ENCODE data around the gene KCNQ1. TPM values are rescaled to one million over a fixed set of nuclear protein-coding genes. Genes with fewer than 3 reads are reported as not detected.

KCNQ1 gene
- total RNA-seq, 1 donor from 2014 or later: 6.4 TPM

- intact Hi-C loops (cut with micrococcal nuclease): no loop called here
- Mint-ChIP-seq H3K27ac (no peak overlapping the region), H3K4me1 (no peaks in the 10 kb centered on the region), H3K4me3 (no peak overlapping the region), H3K9me3 (no peaks in the 10 kb centered on the region), H3K27me3 (no peaks in the 10 kb centered on the region), H3K36me3 (ENCODE audit: low read depth) (no peaks in the 10 kb centered on the region)
- DNase-seq: no peak
Observed at GRCh38 chr11:2425506-2425905, 19.3 kb upstream of the KCNQ1 start.

DNA sequence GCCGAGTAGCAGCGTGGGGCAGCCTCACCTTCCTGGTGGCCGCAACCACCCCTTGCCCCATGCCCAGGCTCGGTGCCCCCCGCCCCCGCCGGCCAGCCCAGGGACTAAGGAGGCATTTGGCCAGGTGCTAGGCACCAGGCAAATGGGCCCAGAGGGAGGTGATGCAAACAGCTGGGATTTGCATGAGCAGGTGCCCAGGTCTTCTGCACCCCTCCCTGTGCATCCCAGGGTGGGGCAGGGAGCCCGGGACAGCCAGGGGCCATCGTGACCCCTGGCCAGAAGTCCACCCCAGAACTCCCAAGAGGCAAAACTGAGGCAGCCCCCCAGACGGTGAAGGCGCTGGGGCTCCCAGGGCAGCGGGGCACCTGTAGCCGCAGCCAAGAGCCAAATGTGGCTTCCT lies 18.6 kb upstream of the KCNQ1 start:
- H3K4me1 Mint-ChIP-seq: no peaks in the 10 kb centered on the region
- H3K4me3 Mint-ChIP-seq: no peak overlapping the region
- DNase-seq: no peak
- no peaks in the 10 kb centered on the region for H3K27me3 Mint-ChIP-seq
- intact Hi-C loops (cut with micrococcal nuclease): no loop called here
- no peaks in the 10 kb centered on the region for H3K36me3 Mint-ChIP-seq (ENCODE audit: low read depth)
- H3K9me3 Mint-ChIP-seq: no peaks in the 10 kb centered on the region
- no peak overlapping the region for H3K27ac Mint-ChIP-seq

- intact Hi-C loops (cut with micrococcal nuclease): no loop called here
- H3K4me3 Mint-ChIP-seq: no peak overlapping the region
- H3K27me3 Mint-ChIP-seq: no peaks in the 10 kb centered on the region
- no peak overlapping the region for H3K27ac Mint-ChIP-seq
- no peaks in the 10 kb centered on the region for H3K4me1 Mint-ChIP-seq
- H3K9me3 Mint-ChIP-seq: no peaks in the 10 kb centered on the region
- DNase-seq: no peak
- H3K36me3 Mint-ChIP-seq (ENCODE audit: low read depth): no peaks in the 10 kb centered on the region
Observed at GRCh38 chr11:2426826-2427521, 17.8 kb upstream of the KCNQ1 start.

DNA sequence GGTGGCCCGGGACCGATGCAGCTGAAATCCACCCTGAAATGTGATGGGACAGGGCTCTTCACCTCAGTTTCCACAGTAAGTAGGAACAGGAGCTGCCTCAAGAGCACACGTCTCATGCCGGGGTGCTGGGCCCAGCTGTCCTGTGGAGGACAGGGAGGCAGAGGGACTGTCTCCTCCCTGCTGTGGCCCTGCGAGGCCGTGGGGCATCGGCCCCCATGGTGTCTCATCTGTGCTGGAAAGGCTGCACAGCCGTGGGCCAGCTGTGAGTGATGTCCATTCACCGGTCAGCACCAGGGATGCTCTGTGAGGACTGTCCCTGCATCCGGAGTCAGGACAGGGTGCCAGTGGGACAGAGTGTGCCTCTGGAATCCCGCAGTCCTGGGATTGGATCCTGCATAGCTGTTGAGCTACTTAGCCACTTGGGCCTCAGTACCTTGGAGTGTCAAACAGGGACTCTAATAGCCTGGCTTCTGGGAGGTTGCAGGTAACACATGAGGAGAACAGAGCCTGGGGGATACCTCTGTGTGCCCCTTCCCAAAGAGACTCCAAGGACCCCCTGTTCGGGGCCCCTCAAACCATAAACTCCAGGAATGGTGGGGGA lies 17.0 kb upstream of the KCNQ1 start:
- intact Hi-C loops (cut with micrococcal nuclease): loop anchor here (1.0 kb wide), 3 partner anchors 103 to 464 kb away; no protein-coding TSS in a partner anchor
- H3K27me3 Mint-ChIP-seq: no peaks in the 10 kb centered on the region
- H3K36me3 Mint-ChIP-seq (ENCODE audit: low read depth): no peaks in the 10 kb centered on the region
- H3K4me1 Mint-ChIP-seq: no peaks in the 10 kb centered on the region
- H3K4me3 Mint-ChIP-seq: no peak overlapping the region
- H3K27ac Mint-ChIP-seq: no peak overlapping the region
- no peaks in the 10 kb centered on the region for H3K9me3 Mint-ChIP-seq
- DNase-seq: no peak

- H3K4me1 Mint-ChIP-seq: no peaks in the 10 kb centered on the region
- H3K9me3 Mint-ChIP-seq: no peaks in the 10 kb centered on the region
- H3K27ac Mint-ChIP-seq: no peak overlapping the region
- H3K4me3 Mint-ChIP-seq: no peak overlapping the region
- intact Hi-C loops (cut with micrococcal nuclease): loop anchor here (1.0 kb wide), 3 partner anchors 103 to 464 kb away; no protein-coding TSS in a partner anchor
- H3K36me3 Mint-ChIP-seq (ENCODE audit: low read depth): no peaks in the 10 kb centered on the region
- peak; percentile 95 for DNase-seq
- H3K27me3 Mint-ChIP-seq: no peaks in the 10 kb centered on the region
Observed at GRCh38 chr11:2428322-2428795, 16.4 kb upstream of the KCNQ1 start.

GRCh38 chr11:2431395-2431794 lies 13.4 kb upstream of the KCNQ1 start:
- DNase-seq: no peak
- Mint-ChIP-seq H3K36me3 (ENCODE audit: low read depth) (no peaks in the 10 kb centered on the region), H3K27me3 (no peaks in the 10 kb centered on the region), H3K4me3 (no peak overlapping the region), H3K4me1 (no peaks in the 10 kb centered on the region), H3K27ac (no peak overlapping the region), H3K9me3 (no peaks in the 10 kb centered on the region)
- intact Hi-C loops (cut with micrococcal nuclease): no loop called here

DNA sequence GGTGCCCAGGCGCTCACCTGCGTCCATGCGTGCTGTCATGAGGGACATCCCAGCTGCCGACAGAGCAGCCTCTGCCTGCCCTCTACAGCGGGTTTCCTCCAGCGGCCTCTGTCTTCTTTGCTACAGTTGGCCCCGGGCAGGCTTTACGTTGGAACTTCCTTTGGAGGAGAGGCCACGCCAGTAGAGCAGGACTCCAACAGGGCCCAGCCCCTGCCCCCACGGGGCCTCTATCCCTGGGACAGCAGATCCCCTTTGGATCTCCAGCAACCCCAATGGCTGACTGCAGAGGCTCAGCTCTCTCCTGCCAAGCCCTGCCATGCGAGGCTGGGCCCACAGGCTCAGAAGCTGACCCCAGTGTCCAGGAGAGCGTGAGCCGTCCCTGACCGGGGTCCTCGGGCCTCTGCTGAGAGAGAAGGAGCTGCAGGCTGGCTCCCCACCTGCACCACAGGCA lies 12.6 kb upstream of the KCNQ1 start:
- intact Hi-C loops (cut with micrococcal nuclease): no loop called here
- H3K27me3 Mint-ChIP-seq: peaks cover under 1% of the 10 kb centered on the region
- H3K9me3 Mint-ChIP-seq: no peaks in the 10 kb centered on the region
- no peaks in the 10 kb centered on the region for H3K4me1 Mint-ChIP-seq
- H3K36me3 Mint-ChIP-seq (ENCODE audit: low read depth): no peaks in the 10 kb centered on the region
- H3K27ac Mint-ChIP-seq: no peak overlapping the region
- no peak overlapping the region for H3K4me3 Mint-ChIP-seq
- DNase-seq: no peak

DNA sequence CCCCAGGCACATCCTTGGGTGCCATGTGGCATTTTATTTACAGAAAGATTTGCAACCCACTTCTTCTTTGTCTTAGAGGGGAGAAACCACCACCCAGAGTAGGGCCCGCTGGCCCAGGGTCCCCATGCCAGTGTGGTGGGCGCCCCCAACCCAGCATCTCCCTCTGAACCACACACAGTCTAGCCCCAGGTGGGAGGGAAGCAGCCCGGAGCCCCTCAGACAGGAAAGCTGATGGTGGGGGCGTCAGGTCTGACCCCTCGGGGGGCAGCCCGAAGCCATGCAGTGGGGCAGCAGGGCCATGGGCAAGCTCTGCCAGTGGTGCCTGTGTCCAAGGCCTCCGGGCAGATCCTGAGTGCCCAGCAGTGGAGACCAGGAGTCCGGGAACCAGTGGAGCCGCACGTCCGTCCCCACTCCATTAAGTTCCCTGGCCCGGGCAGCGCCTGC lies 12.2 kb upstream of the KCNQ1 start:
- Mint-ChIP-seq H3K27ac (no peak overlapping the region), H3K4me3 (no peak overlapping the region), H3K27me3 (peaks cover 4% of the 10 kb centered on the region), H3K36me3 (ENCODE audit: low read depth) (no peaks in the 10 kb centered on the region), H3K4me1 (no peaks in the 10 kb centered on the region), H3K9me3 (no peaks in the 10 kb centered on the region)
- DNase-seq: no peak
- intact Hi-C loops (cut with micrococcal nuclease): no loop called here

DNA sequence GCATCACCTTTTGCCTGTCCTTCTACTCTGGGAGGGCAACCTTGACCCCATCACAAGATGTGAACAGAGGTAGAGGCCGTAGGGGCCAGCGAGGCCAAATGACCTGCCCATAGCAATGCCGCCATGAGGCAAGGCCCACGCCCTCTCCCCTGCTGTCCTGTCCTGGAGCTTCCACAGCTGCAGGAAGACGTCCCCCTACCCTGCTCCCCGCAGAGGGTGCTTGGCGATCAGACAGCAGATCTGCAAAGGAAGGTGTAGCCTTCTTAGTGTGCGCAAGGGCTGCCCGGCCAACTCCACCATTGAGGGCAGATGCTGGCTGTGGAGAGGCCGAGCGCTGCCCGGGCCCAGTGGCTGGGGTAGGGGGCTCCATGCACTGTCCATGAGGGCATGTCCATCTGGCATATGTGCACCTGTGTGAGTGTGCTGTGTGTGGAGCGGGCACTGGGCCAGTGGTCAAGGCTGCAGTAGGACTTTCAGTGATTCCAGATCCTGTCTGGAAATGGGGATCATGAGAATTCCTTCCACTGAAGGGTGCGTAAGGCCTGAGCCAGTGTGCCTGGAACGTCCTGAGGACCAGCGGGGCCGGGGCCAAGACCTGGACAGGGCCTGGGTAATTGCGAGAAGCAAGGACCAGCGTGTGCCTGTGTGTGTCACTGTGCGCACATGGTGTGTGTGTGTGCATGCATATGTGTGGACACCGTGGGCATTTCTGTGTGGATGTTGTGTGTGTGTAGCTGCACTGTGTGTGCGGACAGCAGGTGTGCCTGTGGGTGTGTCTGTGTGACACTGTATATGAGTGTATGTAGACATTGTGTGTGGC lies 11.5 kb upstream of the KCNQ1 start:
- DNase-seq: no peak
- Mint-ChIP-seq H3K4me3 (no peak overlapping the region), H3K27ac (no peak overlapping the region), H3K4me1 (no peaks in the 10 kb centered on the region), H3K9me3 (no peaks in the 10 kb centered on the region), H3K36me3 (ENCODE audit: low read depth) (no peaks in the 10 kb centered on the region), H3K27me3 (peaks cover 8% of the 10 kb centered on the region)
- intact Hi-C loops (cut with micrococcal nuclease): no loop called here

GRCh38 chr11:2434008-2434407 lies 10.8 kb upstream of the KCNQ1 start:
- intact Hi-C loops (cut with micrococcal nuclease): no loop called here
- Mint-ChIP-seq H3K4me3 (no peak overlapping the region), H3K4me1 (no peaks in the 10 kb centered on the region), H3K27ac (no peak overlapping the region), H3K36me3 (ENCODE audit: low read depth) (no peaks in the 10 kb centered on the region), H3K9me3 (no peaks in the 10 kb centered on the region), H3K27me3 (peaks cover 12% of the 10 kb centered on the region)
- DNase-seq: no peak

DNA sequence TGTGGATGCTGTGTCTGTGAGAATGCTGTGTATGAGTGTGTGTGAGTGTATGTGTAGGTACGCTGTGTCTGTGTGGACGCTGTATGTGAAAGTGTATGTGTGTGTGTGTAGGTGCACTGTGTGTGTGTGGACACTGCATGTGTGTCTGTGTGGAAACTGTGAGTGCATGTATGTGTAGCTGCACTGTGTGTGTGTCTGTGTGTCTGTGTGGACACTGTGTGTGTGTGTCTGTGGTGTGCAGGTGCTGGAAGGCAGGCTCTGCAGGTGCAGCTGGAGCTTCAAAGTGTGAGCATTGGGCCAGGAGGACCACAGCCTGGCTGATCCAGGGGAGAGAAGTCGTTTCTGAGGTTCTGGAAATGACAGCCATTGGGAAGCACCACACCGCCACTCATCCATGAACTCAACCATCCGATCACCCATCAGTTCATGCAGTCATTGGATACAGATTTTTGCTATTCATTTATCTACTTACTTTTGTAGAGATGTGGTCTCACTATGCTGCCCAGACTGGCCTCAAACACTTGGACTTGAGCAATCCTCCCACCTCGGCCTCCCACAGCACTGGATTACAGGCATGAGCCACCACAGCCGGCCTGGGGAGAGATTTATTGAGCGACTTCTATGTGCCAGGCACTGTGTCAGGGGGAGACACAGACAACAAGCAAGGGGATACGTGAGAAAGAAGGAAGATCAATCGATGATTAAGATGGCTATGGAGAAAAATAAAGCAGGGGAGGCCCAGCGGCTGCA lies 10.1 kb upstream of the KCNQ1 start:
- H3K4me1 Mint-ChIP-seq: no peaks in the 10 kb centered on the region
- no peak for DNase-seq
- no peak overlapping the region for H3K4me3 Mint-ChIP-seq
- intact Hi-C loops (cut with micrococcal nuclease): no loop called here
- H3K27ac Mint-ChIP-seq: no peak overlapping the region
- no peaks in the 10 kb centered on the region for H3K36me3 Mint-ChIP-seq (ENCODE audit: low read depth)
- H3K27me3 Mint-ChIP-seq: peaks cover 16% of the 10 kb centered on the region
- H3K9me3 Mint-ChIP-seq: no peaks in the 10 kb centered on the region

GRCh38 chr11:2435288-2436012 lies 9.4 kb upstream of the KCNQ1 start:
- Mint-ChIP-seq H3K4me3 (no peak overlapping the region), H3K27ac (no peak overlapping the region), H3K4me1 (no peaks in the 10 kb centered on the region), H3K36me3 (ENCODE audit: low read depth) (no peaks in the 10 kb centered on the region), H3K27me3 (peaks cover 18% of the 10 kb centered on the region), H3K9me3 (no peaks in the 10 kb centered on the region)
- intact Hi-C loops (cut with micrococcal nuclease): no loop called here
- no peak for DNase-seq

DNA sequence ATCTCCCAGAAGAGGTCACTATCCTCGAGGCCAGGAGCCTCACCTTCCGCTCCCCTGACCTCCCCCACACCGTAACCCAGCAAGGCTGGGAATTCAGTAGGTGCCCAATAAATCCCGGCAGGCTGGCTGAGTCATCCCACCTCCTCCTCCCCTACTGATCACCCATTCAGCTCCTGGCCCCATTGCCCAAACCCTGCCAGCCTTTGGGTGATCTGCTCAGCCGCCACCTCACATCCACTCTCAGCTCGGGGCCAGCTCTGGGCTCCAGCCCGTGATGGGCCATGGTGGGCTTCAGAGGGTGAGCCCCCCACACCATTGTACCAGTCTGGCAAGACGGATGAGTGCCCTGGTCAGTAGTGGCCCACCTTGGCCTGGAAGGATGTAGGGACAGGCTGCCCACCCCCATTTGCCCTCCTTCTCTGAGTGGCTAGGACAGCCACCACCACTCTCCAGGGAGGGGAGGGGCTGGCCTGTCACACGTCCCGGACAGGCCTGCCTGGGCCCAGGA lies 8.7 kb upstream of the KCNQ1 start:
- H3K36me3 Mint-ChIP-seq (ENCODE audit: low read depth): no peaks in the 10 kb centered on the region
- H3K27me3 Mint-ChIP-seq: peaks cover 18% of the 10 kb centered on the region
- no peak overlapping the region for H3K4me3 Mint-ChIP-seq
- no peak overlapping the region for H3K27ac Mint-ChIP-seq
- DNase-seq: no peak
- H3K9me3 Mint-ChIP-seq: no peaks in the 10 kb centered on the region
- H3K4me1 Mint-ChIP-seq: no peaks in the 10 kb centered on the region
- intact Hi-C loops (cut with micrococcal nuclease): no loop called here
